ENCODE data around the gene DUSP1.

GRCh38 chr5:172730222-172730621 lies 40.8 kb downstream of the DUSP1 start:
- TF ChIP-seq CTCF (conservative IDR thresholded peaks at IDR 0.05; ENCODE audit: low read length) (no peak), EZH2phosphoT487 (IDR thresholded peaks at IDR 0.05; ENCODE audit: borderline replicate concordance) (no peak)
